Effector memory CD4-positive, alpha-beta T cell (primary cell): ENCODE measurements around the gene SH3RF3.

Experiments used
- DNase-seq, 3 donors: peaks; one replicate each; pipeline ENCODE4 v3.0.0-alpha.2; 2020
- H3K27ac ChIP-seq: 2 replicates; pipeline ENCODE4 v1.7.0; 2013; ENCODE audit warnings: mild to moderate bottlenecking, low read length, moderate library complexity; ENCODE audit not compliant: insufficient read depth, poor library complexity, severe bottlenecking
- H3K27me3 ChIP-seq: replicated peaks from 2 replicates; pipeline ENCODE4 v1.7.0; 2013; ENCODE audit warnings: mild to moderate bottlenecking, low read length; ENCODE audit not compliant: insufficient read depth, control insufficient read depth, poor library complexity, severe bottlenecking
- H3K36me3 ChIP-seq: 2 replicates; pipeline ENCODE4 v1.7.0; 2013; ENCODE audit warnings: mild to moderate bottlenecking, low read length, moderate library complexity; ENCODE audit not compliant: control insufficient read depth, insufficient read depth
- H3K4me1 ChIP-seq: 2 replicates; pipeline ENCODE4 v1.7.0; 2013; ENCODE audit warnings: low read length, mild to moderate bottlenecking; ENCODE audit not compliant: control insufficient read depth, insufficient read depth, poor library complexity, severe bottlenecking
- H3K4me3 ChIP-seq: 2 replicates; pipeline ENCODE4 v1.7.0; 2013; ENCODE audit warnings: low read length, low read depth, mild to moderate bottlenecking; ENCODE audit not compliant: insufficient read depth, poor library complexity, severe bottlenecking
- H3K9me3 ChIP-seq: 2 replicates; pipeline ENCODE4 v1.7.0; 2013; ENCODE audit warnings: mild to moderate bottlenecking, low read length, moderate library complexity; ENCODE audit not compliant: control insufficient read depth

SH3RF3 gene

GRCh38 chr2:109089602-109090300, 39.3 kb upstream of the SH3RF3 start:
- Histone ChIP-seq H3K4me3 (no peak overlapping the region), H3K9me3 (no peaks in the 10 kb centered on the region), H3K27me3 (no peaks in the 10 kb centered on the region), H3K4me1 (no peaks in the 10 kb centered on the region), H3K27ac (no peak overlapping the region), H3K36me3 (no peaks in the 10 kb centered on the region)
- no peak for DNase-seq

GRCh38 chr2:109091526-109091925, 37.5 kb upstream of the SH3RF3 start:
- Histone ChIP-seq H3K9me3 (no peaks in the 10 kb centered on the region), H3K4me1 (no peaks in the 10 kb centered on the region), H3K27ac (no peak overlapping the region), H3K36me3 (no peaks in the 10 kb centered on the region), H3K27me3 (no peaks in the 10 kb centered on the region), H3K4me3 (no peak overlapping the region)
- DNase-seq, result no peak

DNA sequence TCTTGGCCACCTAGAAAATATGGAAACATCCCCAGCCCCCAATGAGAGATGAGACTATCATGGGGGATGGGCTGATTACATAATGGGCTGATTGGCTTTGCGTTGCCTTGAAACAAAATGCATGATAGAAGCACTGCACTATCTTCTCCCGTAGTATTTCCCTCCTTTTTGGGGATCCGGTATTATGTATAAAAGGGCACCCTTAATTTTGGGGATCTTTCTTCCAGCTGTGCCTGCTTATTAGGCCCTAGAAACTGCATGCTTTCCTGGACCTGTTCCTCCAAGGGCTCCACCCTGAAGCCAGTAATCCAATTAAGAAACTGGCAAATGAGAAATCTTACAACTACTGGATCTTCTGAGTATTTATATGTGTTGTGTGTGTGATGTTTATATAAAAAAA, 34.9 kb upstream of the SH3RF3 start:
- no peak overlapping the region for H3K27ac ChIP-seq
- DNase-seq, result no peak
- H3K36me3 ChIP-seq, result no peaks in the 10 kb centered on the region
- H3K4me1 ChIP-seq, result no peaks in the 10 kb centered on the region
- H3K4me3 ChIP-seq, result no peak overlapping the region
- no peaks in the 10 kb centered on the region for H3K27me3 ChIP-seq
- H3K9me3 ChIP-seq, result no peaks in the 10 kb centered on the region

DNA sequence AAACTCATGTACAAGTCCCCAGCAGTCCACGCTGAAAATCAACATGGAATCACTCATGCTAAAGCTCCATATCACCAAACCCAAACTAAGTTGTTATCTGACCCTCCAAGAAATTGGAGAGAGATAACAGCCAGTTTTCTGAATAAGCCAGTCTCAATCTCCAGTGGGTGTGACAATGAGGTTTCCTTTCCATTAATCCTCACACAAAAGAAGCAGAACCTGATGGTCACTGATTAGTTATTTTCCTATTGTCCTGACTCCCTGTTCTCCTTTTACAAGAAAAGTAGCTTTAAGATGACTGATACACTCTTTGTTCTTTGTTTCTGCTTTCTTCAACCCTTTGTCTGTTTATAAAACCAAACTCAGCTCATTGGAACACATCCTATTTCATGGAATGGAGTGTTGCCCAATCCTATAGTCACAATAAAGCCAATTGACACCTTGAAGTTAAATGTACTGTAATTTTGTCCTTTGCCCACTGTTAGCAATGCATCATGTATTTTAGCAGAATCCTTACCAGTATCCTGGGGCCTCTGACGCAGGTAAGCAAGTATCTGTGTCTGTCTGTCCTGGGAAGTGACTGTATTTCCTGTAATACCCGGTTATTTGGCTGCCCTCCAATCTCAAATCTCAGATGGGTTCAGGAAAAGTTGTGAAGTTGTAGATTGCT, 30.6 kb upstream of the SH3RF3 start:
- Histone ChIP-seq H3K9me3 (no peaks in the 10 kb centered on the region), H3K4me3 (no peak overlapping the region), H3K36me3 (no peaks in the 10 kb centered on the region), H3K4me1 (no peaks in the 10 kb centered on the region), H3K27ac (no peak overlapping the region), H3K27me3 (no peaks in the 10 kb centered on the region)
- DNase-seq, result no peak

DNA sequence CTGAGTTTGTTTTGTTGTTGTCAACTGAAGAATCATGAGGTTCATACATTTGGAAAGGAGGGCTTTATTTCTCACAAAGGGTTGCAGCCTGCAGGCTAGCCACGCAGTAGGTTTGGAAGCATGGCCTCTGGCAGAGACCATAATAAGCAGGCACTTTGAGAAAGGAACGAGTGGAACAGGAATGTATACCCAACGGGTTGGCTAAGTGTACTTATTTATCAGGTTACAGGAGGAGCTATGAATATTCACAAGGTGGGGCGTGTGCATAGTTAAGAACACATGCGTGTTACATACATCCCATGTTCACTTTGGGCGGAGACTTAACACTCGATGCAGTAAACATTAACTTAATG, 30.1 kb upstream of the SH3RF3 start:
- Histone ChIP-seq H3K36me3 (no peaks in the 10 kb centered on the region), H3K27me3 (no peaks in the 10 kb centered on the region), H3K9me3 (no peaks in the 10 kb centered on the region), H3K27ac (no peak overlapping the region), H3K4me3 (no peak overlapping the region), H3K4me1 (no peaks in the 10 kb centered on the region)
- no peak for DNase-seq

DNA sequence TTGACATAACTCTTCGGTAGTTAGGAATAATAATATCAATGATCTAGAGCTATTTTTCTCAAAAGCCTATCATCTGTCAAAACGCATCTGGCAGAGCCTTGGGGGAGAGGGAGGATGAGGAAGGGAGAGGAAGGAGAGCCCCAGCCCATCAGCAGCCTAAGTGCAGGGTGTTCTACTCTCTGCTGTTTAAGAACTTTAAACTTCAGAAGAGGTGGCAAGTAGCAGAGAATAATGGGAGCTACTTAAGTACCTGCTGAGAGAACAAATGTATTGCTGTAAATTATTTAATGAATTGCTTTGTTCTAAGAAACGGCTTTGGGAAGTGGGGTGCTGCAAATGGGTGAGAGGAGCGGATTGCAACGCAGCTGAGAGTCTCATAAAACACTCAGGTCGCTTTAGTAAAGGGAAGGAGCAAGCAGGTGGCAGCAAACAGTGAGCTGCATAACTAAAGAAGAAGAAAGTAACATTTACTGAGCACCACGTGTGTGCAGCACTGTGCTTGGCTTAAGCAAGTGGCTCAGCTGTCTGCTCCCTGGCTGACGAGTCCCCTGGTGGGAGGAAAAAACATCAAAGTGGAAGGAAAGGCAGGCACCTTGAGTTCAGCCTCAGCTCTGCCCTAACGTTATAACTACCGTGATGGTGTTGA, 26.3 kb upstream of the SH3RF3 start:
- H3K27ac ChIP-seq, result no peak overlapping the region
- no peaks in the 10 kb centered on the region for H3K27me3 ChIP-seq
- H3K9me3 ChIP-seq, result no peaks in the 10 kb centered on the region
- no peak overlapping the region for H3K4me3 ChIP-seq
- H3K4me1 ChIP-seq, result no peaks in the 10 kb centered on the region
- no peak for DNase-seq
- H3K36me3 ChIP-seq, result no peaks in the 10 kb centered on the region

DNA sequence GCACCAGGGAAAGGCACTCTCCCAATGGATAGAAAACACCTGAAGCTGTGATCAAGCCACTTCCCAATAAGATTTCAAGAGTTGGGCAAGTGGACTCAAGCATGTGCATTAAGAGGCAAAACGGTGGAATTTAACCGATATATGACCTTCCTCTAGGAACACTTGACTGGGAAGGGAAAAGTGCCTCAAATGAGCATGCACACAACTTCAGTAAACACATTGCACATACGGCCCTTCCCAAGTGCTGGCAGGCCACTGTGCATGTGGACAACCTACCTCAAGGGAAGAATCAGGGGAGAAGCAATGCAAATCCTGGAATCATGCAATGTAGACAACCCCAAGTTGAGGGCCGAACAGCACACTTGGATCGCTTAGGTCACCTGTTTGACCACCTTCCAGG, 23.9 kb upstream of the SH3RF3 start:
- Histone ChIP-seq H3K27ac (no peak overlapping the region), H3K9me3 (no peaks in the 10 kb centered on the region), H3K36me3 (no peaks in the 10 kb centered on the region), H3K27me3 (no peaks in the 10 kb centered on the region), H3K4me1 (no peaks in the 10 kb centered on the region), H3K4me3 (no peak overlapping the region)
- DNase-seq, result no peak

DNA sequence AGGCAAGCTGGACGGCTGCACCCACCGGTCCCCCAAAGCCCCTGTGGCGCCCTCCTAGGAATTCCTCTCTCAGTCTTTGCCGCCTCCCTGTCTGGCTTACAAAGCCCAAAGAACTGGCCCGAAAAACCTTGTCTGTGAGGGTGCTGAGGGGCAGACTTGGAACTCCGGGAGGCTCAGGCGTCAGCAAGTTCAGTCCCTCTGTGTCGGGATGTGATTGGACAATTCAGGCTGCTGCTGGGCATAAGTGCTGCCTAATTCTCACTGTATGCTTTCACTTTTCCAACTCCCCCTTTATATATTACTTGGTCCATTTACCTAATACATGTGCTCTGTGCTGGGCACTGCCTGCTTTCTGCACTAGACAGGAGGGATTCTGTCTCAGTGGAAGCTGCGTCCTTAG, 20.3 kb upstream of the SH3RF3 start:
- H3K9me3 ChIP-seq, result no peaks in the 10 kb centered on the region
- H3K27ac ChIP-seq, result no peak overlapping the region
- H3K36me3 ChIP-seq, result no peaks in the 10 kb centered on the region

DNA sequence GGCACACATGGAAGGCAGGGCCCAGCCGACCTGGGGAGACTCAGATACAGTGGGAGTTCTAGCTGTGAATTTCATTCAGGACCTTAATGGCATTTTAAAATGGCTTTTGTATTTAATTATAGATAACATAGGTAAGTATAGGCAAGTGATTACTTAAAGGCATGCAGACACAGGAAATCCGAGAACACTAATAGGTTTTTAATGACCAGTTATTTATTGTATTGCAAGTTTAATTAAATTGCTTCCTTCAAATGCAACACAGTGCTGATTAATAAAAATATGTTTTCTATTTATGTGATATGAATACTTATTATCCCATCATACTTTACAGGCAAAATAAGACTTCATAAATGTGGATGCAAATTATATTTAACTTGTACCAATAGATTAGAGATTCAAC, 19.7 kb upstream of the SH3RF3 start:
- H3K4me3 ChIP-seq, result no peak overlapping the region
- H3K36me3 ChIP-seq, result no peaks in the 10 kb centered on the region
- H3K27me3 ChIP-seq, result no peaks in the 10 kb centered on the region
- H3K9me3 ChIP-seq, result no peaks in the 10 kb centered on the region
- no peak overlapping the region for H3K27ac ChIP-seq
- no peak for DNase-seq
- H3K4me1 ChIP-seq, result no peaks in the 10 kb centered on the region

More for the DNA sequence above, 20.3 kb upstream of the SH3RF3 start:
- no peaks in the 10 kb centered on the region for H3K27me3 ChIP-seq
- no peak overlapping the region for H3K4me3 ChIP-seq
- no peaks in the 10 kb centered on the region for H3K4me1 ChIP-seq
- DNase-seq, result no peak

DNA sequence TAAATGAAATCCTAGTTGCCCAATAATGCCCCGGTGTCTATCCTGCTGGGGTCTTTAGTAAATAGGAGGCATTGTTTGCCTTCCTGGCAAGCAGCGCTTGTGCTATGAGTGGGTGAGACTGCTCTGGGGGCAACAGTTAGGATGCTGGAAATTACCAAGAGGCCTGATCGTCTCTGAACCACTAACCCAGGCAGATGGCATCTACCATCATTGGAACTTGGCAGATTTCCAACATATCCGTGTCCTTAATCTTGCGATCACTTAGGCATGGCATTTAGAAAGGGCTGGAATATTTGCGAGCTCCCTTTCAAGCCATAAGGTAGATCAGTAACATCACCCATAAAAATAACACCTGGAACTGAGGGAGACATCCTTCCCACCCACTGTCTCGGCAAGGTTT, 18.8 kb upstream of the SH3RF3 start:
- H3K36me3 ChIP-seq, result no peaks in the 10 kb centered on the region
- no peaks in the 10 kb centered on the region for H3K9me3 ChIP-seq
- no peaks in the 10 kb centered on the region for H3K4me1 ChIP-seq
- H3K27ac ChIP-seq, result no peak overlapping the region
- H3K27me3 ChIP-seq, result no peaks in the 10 kb centered on the region
- no peak for DNase-seq
- H3K4me3 ChIP-seq, result no peak overlapping the region
